ENCODE measurements around the gene PPFIA4.

DNA sequence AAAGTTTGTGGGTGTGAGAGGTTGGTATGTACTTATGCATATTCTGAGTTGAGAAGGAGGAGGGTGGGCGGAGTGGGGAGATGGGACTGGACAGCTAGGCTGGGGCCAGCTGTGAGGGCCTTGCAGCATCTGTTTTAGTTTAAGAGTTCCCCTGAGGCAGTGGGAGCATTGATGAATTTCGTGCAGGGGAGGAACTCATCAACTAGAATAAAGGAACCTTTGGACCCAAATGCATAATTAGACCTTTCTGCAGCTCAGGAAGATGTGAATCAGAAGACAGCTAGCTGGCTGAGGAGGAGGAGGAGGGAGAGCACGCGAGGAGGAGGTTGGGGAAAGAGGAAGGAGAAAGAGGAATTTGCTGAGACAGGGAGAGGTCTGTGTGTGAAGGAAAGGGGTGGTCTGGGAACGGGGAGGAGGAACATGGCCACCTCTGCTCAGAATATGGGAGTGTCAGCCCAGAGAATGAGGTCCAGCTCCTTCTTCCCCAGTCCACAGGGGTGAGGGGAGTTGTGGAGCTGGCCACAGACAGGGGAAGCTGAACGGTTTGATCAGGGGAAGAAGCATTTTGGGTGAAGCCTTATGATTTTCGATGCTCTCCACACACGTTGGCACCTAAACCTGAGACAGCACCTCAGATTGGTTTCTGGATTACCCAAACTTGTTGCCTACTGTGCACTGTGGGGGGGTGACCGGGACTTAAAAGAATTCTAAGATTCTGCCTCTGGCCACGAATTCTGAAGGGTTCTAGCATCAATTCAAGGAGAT is 31.8 kb downstream of the PPFIA4 start:
- TF ChIP-seq CTCF (IDR thresholded peaks at IDR 0.05; ENCODE audit: insufficient read depth, low read depth, low read length) = no peak
- no peak for TF ChIP-seq EZH2 (IDR thresholded peaks at IDR 0.05; ENCODE audit: insufficient read depth, low read length)
